PC-3 (cell line): ENCODE measurements around the gene CD7. TPM values are rescaled to one million over a fixed set of nuclear protein-coding genes. Genes with fewer than 3 reads are reported as not detected.

Experiments
- ATAC-seq: fragments of 200-7000 bp; cut with Tn5 transposase; 2 replicates; pipeline ENCODE4 v1.9.1; 2020; ENCODE audit warnings: mild to moderate bottlenecking, moderate library complexity
- BruUV-seq: library from RNA; stranded (reverse); fragments of 400-500 nt; replicated peaks from 2 replicates; lab custom pipeline; 2021; lab: Mats Ljungman, UMichigan
- CTCF ChIA-PET: fragments of 300-600 bp; sonication (Branson Sonifier 250); formaldehyde crosslinking; loops from one replicate; lab custom pipeline; 2022; ENCODE audit warnings: antibody characterized with exemption; lab: Charles Lee
- POLR2A ChIA-PET: fragments of 300-600 bp; sonication (Branson Sonifier 250); formaldehyde crosslinking; loops from one replicate; lab custom pipeline; 2022; ENCODE audit warnings: antibody characterized with exemption; ENCODE audit not compliant: unreplicated experiment; lab: Charles Lee
- DNase-seq: peaks from one replicate; pipeline ENCODE4 v3.0.0-alpha.2; 2015
- H2AFZ ChIP-seq: fragments of 300-600 bp; sonication (generic); 2 replicates; pipeline ENCODE4 v1.6.0; 2016; ENCODE audit warnings: antibody characterized with exemption, low read length
- H3F3A ChIP-seq: fragments of 300-600 bp; sonication (generic); one replicate; pipeline ENCODE4 v1.6.0; 2017; ENCODE audit warnings: antibody characterized with exemption, low read length, control low read depth, mild to moderate bottlenecking; ENCODE audit not compliant: unreplicated experiment
- H3K27ac ChIP-seq: fragments of 300-600 bp; sonication (generic); 2 replicates; pipeline ENCODE4 v1.5.1; 2016; ENCODE audit warnings: mild to moderate bottlenecking, low read length
- H3K27me3 ChIP-seq: fragments of 300-600 bp; sonication (generic); 2 replicates; pipeline ENCODE4 v1.6.1; 2016; ENCODE audit warnings: low read length, mixed read lengths
- H3K36me3 ChIP-seq: fragments of 300-600 bp; sonication (generic); 2 replicates; pipeline ENCODE4 v1.6.1; 2016; ENCODE audit warnings: low read depth, mixed run types, low read length, mixed read lengths
- H3K4me1 ChIP-seq: fragments of 300-600 bp; sonication (generic); 2 replicates; pipeline ENCODE4 v1.5.1; 2016; ENCODE audit warnings: low read length; ENCODE audit not compliant: insufficient read depth
- H3K4me2 ChIP-seq: fragments of 300-600 bp; sonication (generic); 2 replicates; pipeline ENCODE4 v1.6.0; 2016; ENCODE audit warnings: low read length
- H3K4me3 ChIP-seq: fragments of 300-600 bp; sonication (generic); 2 replicates; pipeline ENCODE4 v1.5.1; 2016; ENCODE audit warnings: mild to moderate bottlenecking, low read length, mixed read lengths
- H3K79me2 ChIP-seq: fragments of 300-600 bp; sonication (generic); 2 replicates; pipeline ENCODE4 v1.6.1; 2017; ENCODE audit warnings: low read length, mixed read lengths
- H3K9ac ChIP-seq: fragments of 300-600 bp; sonication (generic); 2 replicates; pipeline ENCODE4 v1.6.0; 2016; ENCODE audit warnings: mild to moderate bottlenecking, low read length
- H3K9me2 ChIP-seq: fragments of 300-600 bp; sonication (generic); replicated peaks from 2 replicates; pipeline ENCODE4 v1.6.1; 2016; ENCODE audit warnings: mixed run types, low read length, mixed read lengths
- H3K9me3 ChIP-seq: fragments of 300-600 bp; sonication (generic); 2 replicates; pipeline ENCODE4 v1.6.1; 2016; ENCODE audit warnings: low read length, mixed read lengths
- H4K20me1 ChIP-seq: fragments of 300-600 bp; sonication (generic); 2 replicates; pipeline ENCODE4 v1.6.1; 2016; ENCODE audit warnings: low read length, mixed read lengths
- CTCF ChIP-seq: fragments of 300-600 bp; sonication (generic); conservative IDR thresholded peaks from 2 replicates; pipeline ENCODE4 v1.5.1; 2017; ENCODE audit warnings: antibody characterized with exemption, low read depth, mild to moderate bottlenecking, low read length
- EZH2 ChIP-seq: fragments of 300-600 bp; sonication (generic); IDR thresholded peaks from one replicate; pipeline ENCODE4 v1.6.1; 2017; ENCODE audit warnings: antibody characterized with exemption, mild to moderate bottlenecking, low read length; ENCODE audit not compliant: unreplicated experiment
- EZH2phosphoT487 ChIP-seq: fragments of 300-600 bp; sonication (generic); IDR thresholded peaks from 2 replicates; pipeline ENCODE4 v1.6.1; 2018; ENCODE audit warnings: mild to moderate bottlenecking, antibody characterized with exemption, low read length, borderline replicate concordance
- intact Hi-C: fragments of 100-400 bp; cut with micrococcal nuclease; formaldehyde crosslinking; loops from 2 replicates; pipeline ENCODE4 v1.9.0; 2023
- total RNA-seq: library from RNA; depleted of rRNA; stranded (reverse); fragments of >200 nt; gene quantifications from 2 replicates; pipeline ENCODE4 v1.2.3, GENCODE V29; 2014

Gene CD7
- total RNA-seq, 1 experiment from 2014 or later: 0.15 TPM

DNA sequence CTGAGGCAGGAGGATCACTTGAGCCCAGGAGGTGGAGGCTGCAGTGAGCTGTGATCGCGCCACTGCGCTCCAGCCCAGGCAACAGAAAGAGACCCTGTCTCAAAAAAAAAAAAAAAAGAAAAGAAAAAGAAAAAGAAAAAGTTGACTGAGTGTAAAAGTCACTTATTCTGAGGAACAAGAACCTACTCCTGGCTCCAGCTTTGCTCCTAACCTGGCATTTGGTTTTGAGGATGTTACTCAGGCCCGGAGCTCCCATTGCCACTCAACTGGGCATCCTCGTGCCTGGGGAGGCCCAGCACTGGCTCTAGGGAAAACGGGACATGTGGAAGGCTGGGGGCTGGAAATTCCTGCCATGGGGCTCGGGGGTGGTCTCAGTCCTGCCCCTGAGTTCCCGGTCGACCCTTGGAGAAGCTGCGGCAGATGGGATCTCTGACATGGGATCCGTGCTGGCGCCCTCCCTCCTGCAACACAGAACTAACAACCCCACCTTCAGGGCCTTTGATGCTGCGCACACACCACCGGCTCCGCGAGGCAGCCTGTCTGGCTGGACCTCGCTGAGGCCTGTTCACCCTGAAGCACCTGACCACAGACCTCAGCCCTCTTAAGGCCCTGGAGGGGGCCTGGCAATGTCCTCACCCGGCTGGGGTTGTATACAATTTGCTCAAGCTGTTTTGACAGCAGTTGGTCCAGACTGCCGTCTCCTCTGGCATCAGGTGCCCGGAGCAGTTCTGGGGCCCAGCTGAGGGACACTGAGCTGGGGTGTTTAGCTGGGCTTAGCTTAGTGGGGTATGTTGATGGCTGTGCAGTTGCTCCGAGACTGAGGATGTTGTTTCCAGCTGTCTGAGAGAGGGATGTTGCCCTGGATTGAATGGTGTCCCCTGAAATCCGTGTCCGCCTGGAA lies 12.3 kb downstream of the CD7 start:
- Histone ChIP-seq H3F3A (no peaks in the 10 kb centered on the region), H3K9ac (no peak overlapping the region), H2AFZ (no peak overlapping the region), H3K27ac (no peak overlapping the region), H3K36me3 (no peaks in the 10 kb centered on the region), H3K27me3 (no peaks in the 10 kb centered on the region), H3K79me2 (no peaks in the 10 kb centered on the region), H4K20me1 (no peaks in the 10 kb centered on the region), H3K4me1 (no peaks in the 10 kb centered on the region), H3K4me2 (no peak overlapping the region), H3K9me3 (no peaks in the 10 kb centered on the region), H3K9me2 (no peaks in the 10 kb centered on the region), H3K4me3 (no peak overlapping the region)
- intact Hi-C loops: no loop called here
- no peak for DNase-seq
- BruUV-seq: no TSS peak
- TF ChIP-seq CTCF (no peak), EZH2phosphoT487 (no peak), EZH2 (no peak)
- ChIA-PET POLR2A (no interaction called here), CTCF (no interaction called here)
- ATAC-seq: no peak

GRCh38 chr17:82303944-82304808 lies 13.2 kb downstream of the CD7 start:
- Histone ChIP-seq H3K27me3 (no peaks in the 10 kb centered on the region), H4K20me1 (no peaks in the 10 kb centered on the region), H3K9ac (no peak overlapping the region), H3K4me1 (peaks cover 3% of the 10 kb centered on the region), H3K9me3 (no peaks in the 10 kb centered on the region), H3K79me2 (no peaks in the 10 kb centered on the region), H3K4me2 (no peak overlapping the region), H3K4me3 (no peak overlapping the region), H2AFZ (no peak overlapping the region), H3K27ac (no peak overlapping the region), H3F3A (no peaks in the 10 kb centered on the region), H3K9me2 (no peaks in the 10 kb centered on the region), H3K36me3 (no peaks in the 10 kb centered on the region)
- TF ChIP-seq EZH2phosphoT487 (no peak), CTCF (no peak), EZH2 (no peak)
- ChIA-PET CTCF (no interaction called here), POLR2A (no interaction called here)
- intact Hi-C loops: no loop called here
- BruUV-seq: no TSS peak
- no peak for ATAC-seq
- DNase-seq: no peak
